Measurements from ENCODE around the gene MYG1. TPM values are rescaled to one million over a fixed set of nuclear protein-coding genes. Genes with fewer than 3 reads are reported as not detected.

Gene MYG1
- total RNA-seq, 1 experiment from 2014 or later: 91.8 TPM

GRCh38 chr12:53288322-53288721, 11.2 kb upstream of the MYG1 start:
- Histone ChIP-seq H2AK5ac (ENCODE audit: insufficient read length, low read length) (no peak overlapping the region), H2AFZ (ENCODE audit: low read length) (no peak overlapping the region), H3K9ac (ENCODE audit: extremely low read depth, insufficient read length, low read length) (no peak overlapping the region), H4K91ac (ENCODE audit: insufficient read length, low read depth, low read length) (no peak overlapping the region), H4K5ac (ENCODE audit: insufficient read length, low read depth, low read length) (no peak overlapping the region), H2BK5ac (ENCODE audit: insufficient read length, low read length) (no peak overlapping the region), H2BK12ac (ENCODE audit: insufficient read length, low read depth, low read length) (no peak overlapping the region), H4K20me1 (ENCODE audit: control insufficient read depth, insufficient read depth, insufficient read length) (no peaks in the 10 kb centered on the region), H3K79me1 (ENCODE audit: insufficient read depth, low read depth, low read length, poor library complexity, severe bottlenecking) (no peaks in the 10 kb centered on the region), H3T11ph (ENCODE audit: low read length) (no peak overlapping the region), H3K27me3 (ENCODE audit: insufficient read depth, low read length) (no peaks in the 10 kb centered on the region), H3K23ac (ENCODE audit: insufficient read length, low read depth, low read length) (no peak overlapping the region), H3K79me2 (ENCODE audit: insufficient read depth, low read length) (no peaks in the 10 kb centered on the region), H3K4me1 (ENCODE audit: insufficient read depth, low read length) (no peaks in the 10 kb centered on the region), H3K18ac (ENCODE audit: insufficient read length, low read depth, low read length) (no peak overlapping the region), H4K8ac (replicated peaks; ENCODE audit: insufficient read length, low read depth, low read length) (no peak overlapping the region), H3K27ac (ENCODE audit: insufficient read length, low read depth, low read length) (no peak overlapping the region), H3K56ac (ENCODE audit: insufficient read length, low read depth, low read length) (no peak overlapping the region), H3K23me2 (ENCODE audit: insufficient read length, low read depth, low read length, poor library complexity, severe bottlenecking) (no peaks in the 10 kb centered on the region), H3K9me3 (ENCODE audit: control insufficient read depth, low read depth, low read length) (no peaks in the 10 kb centered on the region), H2BK120ac (ENCODE audit: low read depth, low read length, poor library complexity, severe bottlenecking) (no peak overlapping the region), H3K4ac (ENCODE audit: low read depth, low read length) (no peak overlapping the region), H3K4me2 (ENCODE audit: insufficient read depth, insufficient read length, low read length) (no peak overlapping the region), H2BK20ac (ENCODE audit: low read depth, low read length, poor library complexity, severe bottlenecking) (no peak overlapping the region), H2BK15ac (ENCODE audit: low read depth, low read length) (no peak overlapping the region), H3K14ac (ENCODE audit: insufficient read depth, low read length) (no peak overlapping the region)
- H3K4me3 Mint-ChIP-seq: no peak overlapping the region
- WGBS (ENCODE audit: extremely low coverage, insufficient read length, low lambda C conversion rate): no CpG with 5 or more reads among the region's 6 CpGs
- H3K27ac Mint-ChIP-seq: no peak overlapping the region
- peaks cover 47 to 77% (median 73%) of the 10 kb centered on the region in 3 experiments for H3K36me3 Mint-ChIP-seq (ENCODE audit: insufficient read depth in 1 of 3, low read depth in 3 of 3)
- no peaks in the 10 kb centered on the region for H3K4me1 Mint-ChIP-seq
- no peak for DNase-seq
- no peaks in the 10 kb centered on the region for H3K9me3 Mint-ChIP-seq
- H3K27me3 Mint-ChIP-seq (ENCODE audit: low read depth): no peaks in the 10 kb centered on the region; the same call in 1 of the 2 replicates
- TF ChIP-seq, protein P1, sequence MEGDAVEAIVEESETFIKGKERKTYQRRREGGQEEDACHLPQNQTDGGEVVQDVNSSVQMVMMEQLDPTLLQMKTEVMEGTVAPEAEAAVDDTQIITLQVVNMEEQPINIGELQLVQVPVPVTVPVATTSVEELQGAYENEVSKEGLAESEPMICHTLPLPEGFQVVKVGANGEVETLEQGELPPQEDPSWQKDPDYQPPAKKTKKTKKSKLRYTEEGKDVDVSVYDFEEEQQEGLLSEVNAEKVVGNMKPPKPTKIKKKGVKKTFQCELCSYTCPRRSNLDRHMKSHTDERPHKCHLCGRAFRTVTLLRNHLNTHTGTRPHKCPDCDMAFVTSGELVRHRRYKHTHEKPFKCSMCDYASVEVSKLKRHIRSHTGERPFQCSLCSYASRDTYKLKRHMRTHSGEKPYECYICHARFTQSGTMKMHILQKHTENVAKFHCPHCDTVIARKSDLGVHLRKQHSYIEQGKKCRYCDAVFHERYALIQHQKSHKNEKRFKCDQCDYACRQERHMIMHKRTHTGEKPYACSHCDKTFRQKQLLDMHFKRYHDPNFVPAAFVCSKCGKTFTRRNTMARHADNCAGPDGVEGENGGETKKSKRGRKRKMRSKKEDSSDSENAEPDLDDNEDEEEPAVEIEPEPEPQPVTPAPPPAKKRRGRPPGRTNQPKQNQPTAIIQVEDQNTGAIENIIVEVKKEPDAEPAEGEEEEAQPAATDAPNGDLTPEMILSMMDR (conservative IDR thresholded peaks at IDR 0.05): no peak

Measured in H9 (cell line).